GM23338 (cell line): ENCODE measurements around the gene MAPK8IP3. TPM values are rescaled to one million over a fixed set of nuclear protein-coding genes. Genes with fewer than 3 reads are reported as not detected.

Source experiments
- ATAC-seq: fragments of 200-7000 bp; cut with Tn5 transposase; 3 replicates; pipeline ENCODE4 v1.9.1; 2020
- DNase-seq: peaks from one replicate; pipeline ENCODE4 v3.0.0-alpha.2; 2015; ENCODE audit warnings: low spot score
- H2AFZ ChIP-seq: fragments of 200-600 bp; sonication (generic); 2 replicates; pipeline ENCODE4 v1.8.0; 2016; ENCODE audit warnings: antibody characterized with exemption, mild to moderate bottlenecking, moderate library complexity
- H3F3A ChIP-seq: fragments of 200-600 bp; sonication (generic); replicated peaks from 2 replicates; pipeline ENCODE4 v1.8.0; 2017; ENCODE audit warnings: antibody characterized with exemption, mixed run types, low read depth
- H3K27ac ChIP-seq: fragments of 200-600 bp; sonication (generic); 2 replicates; pipeline ENCODE4 v1.6.1; 2016; ENCODE audit warnings: low read depth
- H3K27me3 ChIP-seq: fragments of 200-600 bp; sonication (generic); 2 replicates; pipeline ENCODE4 v1.8.0; 2016; ENCODE audit warnings: mild to moderate bottlenecking, mixed run types, moderate library complexity; ENCODE audit not compliant: insufficient read depth
- H3K36me3 ChIP-seq: fragments of 200-600 bp; sonication (generic); 2 replicates; pipeline ENCODE4 v1.8.0; 2016; ENCODE audit warnings: mild to moderate bottlenecking; ENCODE audit not compliant: insufficient read depth
- H3K4me1 ChIP-seq: fragments of 200-600 bp; sonication (generic); 2 replicates; pipeline ENCODE4 v1.8.0; 2016; ENCODE audit warnings: mild to moderate bottlenecking, moderate library complexity; ENCODE audit not compliant: insufficient read depth
- H3K4me2 ChIP-seq: fragments of 200-600 bp; sonication (generic); 2 replicates; pipeline ENCODE4 v1.7.1; 2017; ENCODE audit warnings: mixed run types
- H3K4me3 ChIP-seq: fragments of 200-600 bp; sonication (generic); 2 replicates; pipeline ENCODE4 v1.6.1; 2016; ENCODE audit warnings: mixed run types
- H3K79me2 ChIP-seq: fragments of 200-600 bp; sonication (generic); replicated peaks from 2 replicates; pipeline ENCODE4 v1.8.0; 2017; ENCODE audit warnings: mild to moderate bottlenecking; ENCODE audit not compliant: insufficient read depth
- H3K9me2 ChIP-seq: fragments of 200-600 bp; sonication (generic); 2 replicates; pipeline ENCODE4 v1.8.0; 2017; ENCODE audit not compliant: insufficient read depth
- H4K20me1 ChIP-seq: fragments of 200-600 bp; sonication (generic); replicated peaks from 2 replicates; pipeline ENCODE4 v1.8.0; 2017; ENCODE audit warnings: mild to moderate bottlenecking; ENCODE audit not compliant: insufficient read depth
- H3K27ac Mint-ChIP-seq: 2 replicates; pipeline ENCODE4 v1.8.0; 2020; ENCODE audit warnings: inconsistent platforms, mild to moderate bottlenecking, moderate library complexity, mixed read lengths
- H3K27me3 Mint-ChIP-seq: 3 replicates; pipeline ENCODE4 v1.8.0; 2022; ENCODE audit warnings: low read depth, mild to moderate bottlenecking, moderate library complexity, mixed read lengths, inconsistent platforms; ENCODE audit not compliant: insufficient read depth, poor library complexity
- H3K36me3 Mint-ChIP-seq: 3 replicates; pipeline ENCODE4 v1.8.0; 2021; ENCODE audit warnings: low read depth, mild to moderate bottlenecking, inconsistent platforms, moderate library complexity, mixed read lengths
- H3K4me1 Mint-ChIP-seq: 3 replicates; pipeline ENCODE4 v1.8.0; 2020; ENCODE audit warnings: mild to moderate bottlenecking, inconsistent platforms, mixed read lengths
- H3K4me3 Mint-ChIP-seq: 3 replicates; pipeline ENCODE4 v1.8.0; 2021; ENCODE audit warnings: moderate library complexity, mild to moderate bottlenecking, inconsistent platforms, mixed read lengths
- H3K9me3 Mint-ChIP-seq: 3 replicates; pipeline ENCODE4 v1.8.0; 2020; ENCODE audit warnings: moderate library complexity, mild to moderate bottlenecking, inconsistent platforms, mixed read lengths
- CREB1 ChIP-seq: fragments of 250-450 bp; sonication (Bioruptor Pico); IDR thresholded peaks from 2 replicates; pipeline ENCODE4 v1.5.0; 2020; ENCODE audit warnings: low read depth, mild to moderate bottlenecking, moderate library complexity
- EZH2 ChIP-seq: fragments of 200-600 bp; sonication (generic); IDR thresholded peaks from one replicate; pipeline ENCODE4 v1.8.0; 2017; ENCODE audit warnings: antibody characterized with exemption, mild to moderate bottlenecking, low read depth; ENCODE audit not compliant: unreplicated experiment
- EZH2phosphoT487 ChIP-seq: fragments of 200-600 bp; sonication (generic); IDR thresholded peaks from one replicate; pipeline ENCODE4 v1.8.1; 2018; ENCODE audit warnings: antibody characterized with exemption; ENCODE audit not compliant: unreplicated experiment
- POLR2AphosphoS5 ChIP-seq: IDR thresholded peaks from 2 replicates; pipeline ENCODE4 v1.6.1; 2016; ENCODE audit warnings: antibody characterized with exemption, low read depth
- STAT1 ChIP-seq: IDR thresholded peaks from one replicate; pipeline ENCODE4 v1.6.1; 2016; ENCODE audit warnings: antibody characterized with exemption; ENCODE audit not compliant: unreplicated experiment
- ZNF331 ChIP-seq: fragments of 250-450 bp; sonication (Bioruptor Pico); IDR thresholded peaks from 2 replicates; pipeline ENCODE4 v1.5.0; 2020; ENCODE audit warnings: low read depth, mild to moderate bottlenecking, moderate library complexity
- polyA plus RNA-seq: library from polyadenylated mRNA; unstranded; fragments of >200 nt; fragmentation: Nextera tagmentation; extraction: Ambion mirVana; gene quantifications from 2 replicates; pipeline ENCODE4 v1.2.1, GENCODE V29; 2016
- total RNA-seq: library from RNA; depleted of rRNA; stranded (reverse); fragments of >200 nt; shearing (Covaris generic); gene quantifications from 2 replicates; pipeline ENCODE4 v1.2.3, GENCODE V29; 2014
- TF ChIP-seq, protein P1 (sequence below): fragments of 250-450 bp; sonication (Bioruptor Pico); IDR thresholded peaks from 2 replicates; pipeline ENCODE4 v1.5.0; 2020; ENCODE audit warnings: mild to moderate bottlenecking, moderate library complexity

Gene MAPK8IP3
- total and polyA plus RNA-seq, 2 experiments from 2014 or later: 11.3 to 58.4 TPM

DNA sequence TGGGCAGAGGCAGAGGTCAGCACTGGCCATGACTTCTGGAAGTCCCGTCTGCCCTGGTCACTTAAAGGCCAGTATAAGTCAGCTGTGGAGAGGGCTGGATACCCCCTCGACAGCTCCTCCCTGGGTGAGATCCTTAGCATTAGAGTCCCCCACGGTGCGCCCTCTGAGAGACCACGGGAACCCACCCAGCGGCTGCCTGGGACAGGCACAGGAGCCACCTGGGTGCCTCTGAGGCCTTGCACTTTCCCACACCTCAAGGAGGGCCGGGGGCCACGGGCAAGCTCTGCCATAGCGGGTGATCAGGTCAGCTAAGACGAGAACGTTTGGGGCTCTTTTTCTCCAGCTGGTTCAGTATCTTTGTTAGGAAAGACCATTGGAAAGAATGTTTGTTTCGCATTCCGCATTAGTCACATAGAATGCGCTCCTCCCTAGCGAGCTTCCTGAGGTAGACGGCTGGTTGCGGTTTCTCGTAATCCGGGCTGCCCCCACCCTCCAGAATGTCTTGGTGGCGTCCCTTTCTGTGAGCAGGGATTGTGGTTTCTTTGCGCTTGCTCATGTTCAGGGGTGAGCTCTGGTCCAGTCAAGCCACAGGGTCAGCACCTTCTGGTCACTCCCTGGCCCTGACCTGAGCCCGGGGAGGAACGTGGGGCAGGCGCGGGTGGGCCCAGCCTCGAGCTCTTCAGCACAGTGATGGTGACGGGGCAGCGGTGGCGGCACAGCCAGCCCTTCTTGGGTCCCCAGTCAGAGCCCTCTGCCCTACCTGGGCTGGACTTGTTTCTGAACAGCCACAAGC, 40.1 kb downstream of the MAPK8IP3 start (continued):
- TF ChIP-seq, protein P1, sequence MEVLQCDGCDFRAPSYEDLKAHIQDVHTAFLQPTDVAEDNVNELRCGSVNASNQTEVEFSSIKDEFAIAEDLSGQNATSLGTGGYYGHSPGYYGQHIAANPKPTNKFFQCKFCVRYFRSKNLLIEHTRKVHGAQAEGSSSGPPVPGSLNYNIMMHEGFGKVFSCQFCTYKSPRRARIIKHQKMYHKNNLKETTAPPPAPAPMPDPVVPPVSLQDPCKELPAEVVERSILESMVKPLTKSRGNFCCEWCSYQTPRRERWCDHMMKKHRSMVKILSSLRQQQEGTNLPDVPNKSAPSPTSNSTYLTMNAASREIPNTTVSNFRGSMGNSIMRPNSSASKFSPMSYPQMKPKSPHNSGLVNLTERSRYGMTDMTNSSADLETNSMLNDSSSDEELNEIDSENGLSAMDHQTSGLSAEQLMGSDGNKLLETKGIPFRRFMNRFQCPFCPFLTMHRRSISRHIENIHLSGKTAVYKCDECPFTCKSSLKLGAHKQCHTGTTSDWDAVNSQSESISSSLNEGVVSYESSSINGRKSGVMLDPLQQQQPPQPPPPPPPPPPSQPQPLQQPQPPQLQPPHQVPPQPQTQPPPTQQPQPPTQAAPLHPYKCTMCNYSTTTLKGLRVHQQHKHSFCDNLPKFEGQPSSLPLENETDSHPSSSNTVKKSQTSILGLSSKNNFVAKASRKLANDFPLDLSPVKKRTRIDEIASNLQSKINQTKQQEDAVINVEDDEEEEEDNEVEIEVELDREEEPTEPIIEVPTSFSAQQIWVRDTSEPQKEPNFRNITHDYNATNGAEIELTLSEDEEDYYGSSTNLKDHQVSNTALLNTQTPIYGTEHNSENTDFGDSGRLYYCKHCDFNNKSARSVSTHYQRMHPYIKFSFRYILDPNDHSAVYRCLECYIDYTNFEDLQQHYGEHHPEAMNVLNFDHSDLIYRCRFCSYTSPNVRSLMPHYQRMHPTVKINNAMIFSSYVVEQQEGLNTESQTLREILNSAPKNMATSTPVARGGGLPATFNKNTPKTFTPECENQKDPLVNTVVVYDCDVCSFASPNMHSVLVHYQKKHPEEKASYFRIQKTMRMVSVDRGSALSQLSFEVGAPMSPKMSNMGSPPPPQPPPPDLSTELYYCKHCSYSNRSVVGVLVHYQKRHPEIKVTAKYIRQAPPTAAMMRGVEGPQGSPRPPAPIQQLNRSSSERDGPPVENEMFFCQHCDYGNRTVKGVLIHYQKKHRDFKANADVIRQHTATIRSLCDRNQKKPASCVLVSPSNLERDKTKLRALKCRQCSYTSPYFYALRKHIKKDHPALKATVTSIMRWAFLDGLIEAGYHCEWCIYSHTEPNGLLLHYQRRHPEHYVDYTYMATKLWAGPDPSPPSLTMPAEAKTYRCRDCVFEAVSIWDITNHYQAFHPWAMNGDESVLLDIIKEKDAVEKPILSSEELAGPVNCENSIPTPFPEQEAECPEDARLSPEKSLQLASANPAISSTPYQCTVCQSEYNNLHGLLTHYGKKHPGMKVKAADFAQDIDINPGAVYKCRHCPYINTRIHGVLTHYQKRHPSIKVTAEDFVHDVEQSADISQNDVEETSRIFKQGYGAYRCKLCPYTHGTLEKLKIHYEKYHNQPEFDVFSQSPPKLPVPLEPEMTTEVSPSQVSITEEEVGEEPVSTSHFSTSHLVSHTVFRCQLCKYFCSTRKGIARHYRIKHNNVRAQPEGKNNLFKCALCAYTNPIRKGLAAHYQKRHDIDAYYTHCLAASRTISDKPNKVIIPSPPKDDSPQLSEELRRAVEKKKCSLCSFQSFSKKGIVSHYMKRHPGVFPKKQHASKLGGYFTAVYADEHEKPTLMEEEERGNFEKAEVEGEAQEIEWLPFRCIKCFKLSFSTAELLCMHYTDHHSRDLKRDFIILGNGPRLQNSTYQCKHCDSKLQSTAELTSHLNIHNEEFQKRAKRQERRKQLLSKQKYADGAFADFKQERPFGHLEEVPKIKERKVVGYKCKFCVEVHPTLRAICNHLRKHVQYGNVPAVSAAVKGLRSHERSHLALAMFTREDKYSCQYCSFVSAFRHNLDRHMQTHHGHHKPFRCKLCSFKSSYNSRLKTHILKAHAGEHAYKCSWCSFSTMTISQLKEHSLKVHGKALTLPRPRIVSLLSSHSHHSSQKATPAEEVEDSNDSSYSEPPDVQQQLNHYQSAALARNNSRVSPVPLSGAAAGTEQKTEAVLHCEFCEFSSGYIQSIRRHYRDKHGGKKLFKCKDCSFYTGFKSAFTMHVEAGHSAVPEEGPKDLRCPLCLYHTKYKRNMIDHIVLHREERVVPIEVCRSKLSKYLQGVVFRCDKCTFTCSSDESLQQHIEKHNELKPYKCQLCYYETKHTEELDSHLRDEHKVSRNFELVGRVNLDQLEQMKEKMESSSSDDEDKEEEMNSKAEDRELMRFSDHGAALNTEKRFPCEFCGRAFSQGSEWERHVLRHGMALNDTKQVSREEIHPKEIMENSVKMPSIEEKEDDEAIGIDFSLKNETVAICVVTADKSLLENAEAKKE: no peak
- no peak for TF ChIP-seq EZH2phosphoT487
- TF ChIP-seq EZH2: no peak
- no peak for TF ChIP-seq ZNF331 (CRISPR knock-in tag)
- no peak for TF ChIP-seq STAT1
- no peak for TF ChIP-seq CREB1
- TF ChIP-seq POLR2AphosphoS5: no peak

DNA sequence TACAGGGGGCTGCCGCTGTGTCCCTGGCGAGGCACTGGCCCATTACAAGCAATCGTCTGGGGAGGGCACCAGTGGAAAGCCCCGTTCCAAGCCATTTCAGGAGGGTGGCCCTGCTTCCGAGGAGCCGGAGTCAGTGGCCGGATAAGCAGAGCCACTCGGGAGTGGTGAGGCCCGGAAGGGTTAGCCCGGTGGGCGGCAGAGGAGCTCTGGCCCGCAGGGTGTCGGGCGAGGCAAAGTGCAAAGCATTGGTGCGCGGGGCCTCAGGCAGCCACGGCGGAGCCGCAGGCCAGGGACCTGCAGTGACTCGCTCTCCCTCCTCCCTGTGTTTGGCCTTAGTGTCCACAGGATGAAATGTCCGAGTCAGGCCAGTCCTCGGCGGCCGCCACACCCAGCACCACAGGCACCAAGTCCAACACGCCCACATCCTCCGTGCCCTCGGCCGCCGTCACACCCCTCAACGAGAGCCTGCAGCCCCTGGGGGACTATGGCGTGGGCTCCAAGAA, 40.7 kb downstream of the MAPK8IP3 start:
- no peaks in the 10 kb centered on the region for H3K4me1 Mint-ChIP-seq

More for the DNA sequence above, 40.7 kb downstream of the MAPK8IP3 start:
- peaks cover 10% of the 10 kb centered on the region for H3K27me3 Mint-ChIP-seq
- H3K4me3 Mint-ChIP-seq: no peak overlapping the region
- Histone ChIP-seq H3F3A (no peaks in the 10 kb centered on the region), H3K27ac (no peak overlapping the region), H4K20me1 (no peaks in the 10 kb centered on the region), H3K4me1 (no peaks in the 10 kb centered on the region), H3K4me3 (no peak overlapping the region), H2AFZ (no peak overlapping the region), H3K36me3 (no peaks in the 10 kb centered on the region; the same call in 1 of the 2 replicates), H3K79me2 (no peaks in the 10 kb centered on the region), H3K4me2 (no peak overlapping the region), H3K9me2 (no peaks in the 10 kb centered on the region), H3K27me3 (no peaks in the 10 kb centered on the region)
- H3K36me3 Mint-ChIP-seq: peaks cover 17% of the 10 kb centered on the region
- no peak overlapping the region for H3K27ac Mint-ChIP-seq
- ATAC-seq: no peak
- DNase-seq: no peak
- TF ChIP-seq CREB1 (no peak), STAT1 (no peak), EZH2 (no peak)
- no peaks in the 10 kb centered on the region; the same call in 2 of the 3 replicates for H3K9me3 Mint-ChIP-seq
